ENCODE measurements around the gene ERVFRD-1.
"Not testable (repeated sequence)": the region's sequence is repeated elsewhere in the genome, so short reads cannot be mapped to it uniquely, and the experiment has no call there.

ERVFRD-1 gene

DNA sequence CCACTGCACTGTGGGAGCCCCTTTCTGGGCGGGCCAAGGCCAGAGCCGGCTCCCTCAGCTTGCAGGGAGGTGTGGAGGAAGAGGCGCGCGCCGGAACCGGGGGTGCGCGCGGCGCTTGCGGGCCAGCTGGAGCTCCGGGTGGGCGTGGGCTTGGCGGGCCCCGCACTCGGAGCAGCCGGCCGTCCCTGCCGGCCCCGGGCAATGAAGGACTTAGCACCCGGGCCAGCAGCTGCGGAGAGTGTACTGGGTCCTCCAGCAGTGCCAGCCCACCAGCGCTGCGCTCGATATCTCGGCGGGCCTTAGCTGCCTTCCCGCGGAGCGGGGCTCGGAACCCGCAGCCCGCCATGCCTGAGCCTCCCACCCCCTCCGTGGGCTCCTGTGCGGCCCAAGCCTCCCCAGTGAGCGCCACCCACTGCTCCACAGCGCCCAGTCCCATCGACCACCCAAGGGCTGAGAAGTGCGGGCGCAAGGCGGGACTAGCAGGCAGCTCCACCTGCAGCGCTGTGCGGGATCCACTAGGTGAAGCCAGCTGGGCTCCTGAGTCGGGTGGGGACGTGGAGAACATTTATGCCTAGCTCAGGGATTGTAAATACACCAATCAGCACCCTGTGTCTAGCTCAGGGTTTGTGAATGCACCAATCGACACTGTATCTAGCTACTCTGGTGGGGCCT, 24.2 kb downstream of the ERVFRD-1 start:
- not testable (repeated sequence) for DNase-seq (ENCODE audit: low read depth)

DNA sequence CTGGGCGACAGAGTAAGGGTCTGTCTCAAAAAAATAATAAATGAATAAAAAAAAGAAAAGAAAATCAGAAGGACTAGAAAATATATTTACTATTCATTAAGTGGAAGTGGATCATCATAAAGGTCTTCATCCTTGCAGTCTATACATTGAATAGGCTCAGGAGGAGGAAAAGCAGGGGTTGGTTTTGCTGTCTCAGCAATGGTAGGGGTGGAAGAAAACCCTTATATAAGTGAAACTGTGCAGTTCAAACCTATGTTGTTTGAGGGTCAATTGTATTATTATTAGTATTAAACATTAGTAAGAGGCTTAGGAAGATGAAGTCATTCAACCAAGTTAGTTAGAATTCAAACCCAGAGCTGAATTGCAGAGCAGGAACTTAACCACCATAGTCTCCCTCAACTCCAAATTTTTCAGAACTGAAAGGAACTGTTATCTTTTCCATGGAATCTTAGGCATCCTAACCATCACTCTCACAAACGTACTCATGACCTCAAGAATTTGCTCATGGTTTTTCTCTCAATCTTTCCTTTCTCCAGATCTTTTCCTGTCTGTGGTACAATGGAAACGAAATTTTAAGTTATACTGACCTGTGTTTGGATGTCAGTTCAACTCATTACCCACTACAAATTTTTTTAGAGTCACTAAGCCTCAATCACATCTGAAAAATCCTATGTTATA, 25.6 kb downstream of the ERVFRD-1 start:
- no peak for DNase-seq (ENCODE audit: low read depth)

DNA sequence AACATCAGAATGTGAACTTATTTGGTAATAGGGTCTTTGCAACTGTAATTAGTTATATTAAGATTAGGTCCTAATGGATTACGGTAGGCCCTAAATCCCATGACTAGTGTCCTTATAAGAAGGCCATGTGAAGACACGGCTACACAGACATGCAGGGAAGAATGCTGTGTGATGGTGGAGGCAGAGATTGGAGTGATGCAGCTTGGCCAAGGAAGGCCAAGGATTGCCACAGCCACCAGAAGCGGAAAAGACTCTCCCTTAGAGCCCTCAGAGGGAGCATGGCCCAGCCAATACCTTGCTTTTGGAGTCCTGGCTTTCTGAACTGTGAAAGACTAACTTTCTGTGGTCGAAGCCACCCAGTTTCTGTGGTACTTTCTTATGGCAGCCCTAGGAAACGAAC, 27.6 kb downstream of the ERVFRD-1 start:
- no peak for DNase-seq (ENCODE audit: low read depth)

DNA sequence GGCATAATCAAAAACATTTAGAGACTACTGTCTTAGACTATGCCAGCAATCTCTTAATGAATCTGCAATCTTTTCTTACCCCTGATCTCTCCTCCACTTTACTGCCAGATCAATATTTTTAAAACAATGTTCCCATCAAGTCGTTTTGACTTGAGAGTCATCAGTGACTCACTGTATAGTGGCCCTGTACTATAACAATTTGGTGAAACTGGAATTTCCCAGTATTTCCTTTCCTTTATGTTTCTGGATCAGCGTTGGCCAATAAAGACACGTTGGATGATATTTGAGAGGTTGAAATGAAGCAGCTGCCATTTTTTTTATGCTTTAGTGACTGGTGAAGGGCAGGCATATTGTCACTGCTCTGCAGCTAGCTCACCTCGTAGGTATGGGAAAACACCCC, 28.0 kb downstream of the ERVFRD-1 start:
- no peak for DNase-seq (ENCODE audit: low read depth)

DNA sequence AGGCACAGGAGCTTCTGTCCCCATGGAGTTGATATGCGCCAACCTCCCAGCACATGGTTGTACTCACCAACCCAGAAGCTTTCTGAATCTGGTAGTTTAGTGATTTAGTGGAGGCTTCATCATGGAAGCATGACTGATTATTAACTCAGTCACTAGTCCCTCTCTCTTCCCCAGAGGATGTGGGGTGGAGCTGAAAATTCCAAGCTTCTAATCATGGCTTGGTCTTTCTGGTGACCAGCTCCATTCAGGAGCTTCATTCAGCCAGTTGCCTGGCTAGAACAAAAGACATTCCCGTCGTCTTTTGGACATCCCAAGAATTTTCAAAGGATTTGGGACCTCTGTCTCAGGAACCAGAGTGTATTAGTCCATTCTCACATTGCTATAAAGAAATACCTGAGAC, 31.2 kb downstream of the ERVFRD-1 start:
- no peak for DNase-seq (ENCODE audit: low read depth)

DNA sequence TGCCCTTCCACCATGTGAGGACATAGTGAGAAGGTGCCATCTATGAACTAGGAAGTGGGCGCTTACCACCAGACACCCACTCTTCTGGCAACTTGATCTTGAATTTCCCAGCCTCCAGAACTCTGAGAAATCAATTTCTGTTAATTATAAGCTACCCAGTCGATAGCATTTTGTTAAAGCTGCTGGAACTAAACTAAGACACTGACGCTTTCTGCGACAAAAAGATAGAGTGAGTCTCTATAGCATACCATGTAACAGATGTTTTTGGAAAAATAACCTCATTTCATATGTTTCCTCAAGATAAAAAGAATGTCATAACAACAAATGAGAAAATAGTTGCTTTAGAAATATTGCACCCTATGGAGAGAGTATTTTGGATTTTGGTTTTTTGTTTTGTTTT, 33.3 kb downstream of the ERVFRD-1 start:
- DNase-seq (ENCODE audit: low read depth): no peak

DNA sequence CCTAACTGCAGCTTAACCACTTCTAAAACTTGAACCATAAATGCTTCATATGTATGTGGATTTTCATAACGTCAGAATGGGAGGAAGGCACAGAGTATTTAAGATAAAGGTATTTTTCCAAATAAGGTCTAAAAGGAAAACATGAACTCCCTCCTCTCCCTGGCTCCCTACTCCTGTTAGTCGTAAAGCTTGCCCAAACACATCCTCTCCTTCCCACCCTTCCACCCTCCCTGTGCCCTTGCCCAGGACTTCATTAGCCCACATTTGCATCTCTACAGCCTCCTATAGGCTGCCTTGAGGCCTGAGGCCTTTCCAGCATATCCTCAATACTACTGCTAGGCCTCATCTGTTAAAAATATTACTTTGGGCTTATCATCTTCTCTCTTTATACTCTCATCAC, 35.0 kb downstream of the ERVFRD-1 start:
- DNase-seq (ENCODE audit: low read depth): no peak

DNA sequence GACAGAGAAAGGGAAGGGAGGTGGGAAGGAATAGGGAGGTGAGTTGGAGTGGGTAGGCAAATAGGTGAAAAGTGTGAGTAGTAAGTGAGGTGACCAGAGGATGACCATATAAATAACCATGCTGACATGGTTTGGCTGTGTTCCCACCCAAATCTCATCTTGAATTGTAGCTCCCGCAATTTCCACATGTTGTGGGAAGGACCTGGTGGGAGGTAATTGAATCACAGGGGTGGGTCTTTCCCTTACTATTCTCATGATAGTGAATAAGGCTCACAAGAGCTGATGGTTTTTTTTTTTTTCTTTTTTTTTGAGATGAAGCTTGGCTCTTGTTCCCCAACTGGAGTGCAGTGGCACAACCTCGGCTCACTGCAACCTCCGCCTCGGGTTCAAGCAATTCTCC, 39.4 kb downstream of the ERVFRD-1 start:
- no peak for DNase-seq (ENCODE audit: low read depth)

DNA sequence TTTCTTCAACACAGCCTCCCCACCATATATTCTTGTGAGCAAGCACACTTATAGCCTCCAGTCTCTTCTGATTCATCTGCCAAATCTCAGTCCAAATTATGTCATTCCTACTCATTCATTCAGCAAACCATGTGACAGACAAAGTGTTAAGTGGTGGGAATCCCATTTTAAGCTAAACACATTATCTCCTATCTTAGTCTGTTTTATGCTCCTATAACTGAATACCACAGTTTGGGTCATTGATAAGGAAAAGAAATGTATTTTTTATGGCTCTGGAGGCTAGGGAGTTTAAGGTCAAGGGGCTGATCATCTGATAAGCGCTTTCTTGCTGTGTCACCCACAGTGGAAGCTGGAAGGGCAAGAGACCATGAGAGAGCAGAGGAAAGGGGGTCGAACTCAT, 41.8 kb downstream of the ERVFRD-1 start:
- DNase-seq (ENCODE audit: low read depth): no peak

DNA sequence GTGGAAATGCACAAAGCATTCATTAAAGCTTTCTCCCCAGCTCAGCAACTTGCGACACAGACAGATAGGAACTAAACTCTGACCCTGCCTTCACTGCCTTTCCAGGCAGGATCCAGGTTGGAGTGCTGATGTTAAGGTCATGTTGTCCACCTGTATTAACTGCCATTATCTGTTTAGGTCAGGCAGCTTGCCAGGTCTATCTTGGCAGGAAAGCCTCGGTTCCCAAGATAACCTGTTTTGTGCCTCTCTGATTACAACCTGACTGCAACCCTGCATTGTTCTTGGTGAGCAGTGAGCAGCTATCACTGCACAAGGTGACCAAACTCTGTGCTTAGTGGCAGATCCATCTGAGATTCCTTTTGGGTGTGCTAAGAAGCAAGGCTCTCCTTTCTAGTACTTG, 44.2 kb downstream of the ERVFRD-1 start:
- DNase-seq (ENCODE audit: low read depth): no peak

DNA sequence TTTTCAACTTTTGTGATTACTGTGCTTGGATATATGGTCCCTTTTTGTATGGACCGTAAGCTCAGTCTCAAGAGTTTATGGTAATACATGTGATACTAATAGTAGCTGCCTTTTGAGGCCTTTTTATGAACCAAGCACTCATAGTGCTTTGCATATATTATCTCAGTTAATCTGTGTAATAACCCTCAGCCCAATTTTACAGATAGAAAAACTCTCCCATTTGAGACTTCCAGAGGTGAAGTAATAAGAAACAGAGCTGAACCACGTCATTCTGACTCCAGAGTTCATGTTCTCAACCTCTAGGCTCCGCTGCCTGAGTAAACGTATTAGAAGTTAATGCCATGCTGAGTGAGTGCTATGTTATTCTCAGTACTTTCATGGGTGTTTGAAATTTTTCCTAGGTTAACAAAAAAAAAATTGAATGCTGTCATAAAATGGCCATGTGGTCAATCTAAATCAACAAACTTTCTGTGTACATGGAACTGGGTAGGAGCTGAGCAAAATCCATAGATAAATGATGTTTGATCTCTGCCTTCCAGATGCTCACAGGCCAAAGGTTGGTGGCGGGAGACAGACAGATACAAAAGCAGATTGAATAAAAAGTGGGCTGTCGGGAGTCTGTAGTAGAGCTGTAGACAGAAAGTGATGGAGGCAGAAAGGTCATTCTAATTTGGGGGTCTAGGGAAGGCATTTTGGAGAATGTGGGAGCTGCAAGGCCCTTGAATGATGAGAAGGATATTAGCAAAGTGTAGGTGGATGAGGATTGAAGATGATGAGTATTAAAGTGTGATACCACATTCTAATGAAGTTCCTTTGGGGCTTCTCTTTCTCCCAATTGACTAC, 44.8 kb downstream of the ERVFRD-1 start:
- no peak for DNase-seq (ENCODE audit: low read depth)

DNA sequence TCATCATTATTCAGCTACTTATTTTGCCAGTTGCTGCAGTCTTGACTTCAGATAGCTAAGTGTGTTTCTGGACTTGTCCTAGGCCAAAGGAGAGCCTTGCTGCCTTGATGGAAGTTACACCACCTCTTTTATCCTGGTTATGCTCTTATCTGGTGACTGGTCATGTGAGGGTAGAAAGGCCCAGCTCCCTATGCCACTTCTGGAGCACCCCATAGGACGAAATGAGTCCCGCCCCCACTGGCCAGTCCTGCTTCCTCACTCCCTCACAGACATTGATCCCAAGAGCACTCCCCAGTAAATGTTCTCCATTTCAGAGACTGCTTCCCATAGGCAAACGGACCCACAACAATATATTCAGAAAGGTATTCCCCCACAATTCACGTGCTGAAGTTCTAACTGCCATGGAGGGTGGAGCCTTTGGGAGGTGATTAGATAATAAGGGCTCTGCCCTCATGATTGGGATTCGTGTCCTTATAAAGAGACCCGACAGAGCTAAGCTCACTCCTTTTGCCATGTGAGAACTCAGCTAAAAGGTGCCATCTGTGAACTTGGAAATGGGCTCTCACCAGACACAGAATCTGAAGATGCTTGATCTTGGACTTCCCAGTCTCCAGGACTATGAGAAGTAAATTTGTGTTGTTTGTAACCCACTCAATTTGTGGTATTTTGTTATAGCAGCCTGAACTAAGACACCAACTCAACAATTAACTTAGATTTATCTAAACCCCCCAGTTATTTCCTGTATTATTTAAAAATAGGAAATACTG, 45.9 kb downstream of the ERVFRD-1 start:
- no peak for DNase-seq (ENCODE audit: low read depth)

DNA sequence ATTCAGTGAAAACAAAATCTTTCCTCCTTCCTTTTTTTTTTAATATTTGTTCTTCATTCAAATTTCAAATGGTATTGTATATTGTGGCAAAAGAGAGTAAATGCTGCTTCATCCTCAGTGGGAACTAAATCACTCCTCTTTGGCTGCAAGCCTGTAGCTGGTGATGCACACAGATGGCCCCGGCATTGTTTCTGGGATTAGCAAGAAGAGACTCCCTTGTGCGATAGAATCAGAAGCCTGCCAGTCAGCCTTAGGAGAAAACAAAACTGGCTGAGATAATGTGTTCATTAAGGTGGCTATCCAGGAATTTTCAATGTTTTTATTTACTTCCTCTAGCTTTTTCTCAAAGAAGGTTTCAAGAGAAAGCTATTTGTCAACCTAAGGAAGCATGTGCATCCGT, 46.7 kb downstream of the ERVFRD-1 start:
- no peak for DNase-seq (ENCODE audit: low read depth)

DNA sequence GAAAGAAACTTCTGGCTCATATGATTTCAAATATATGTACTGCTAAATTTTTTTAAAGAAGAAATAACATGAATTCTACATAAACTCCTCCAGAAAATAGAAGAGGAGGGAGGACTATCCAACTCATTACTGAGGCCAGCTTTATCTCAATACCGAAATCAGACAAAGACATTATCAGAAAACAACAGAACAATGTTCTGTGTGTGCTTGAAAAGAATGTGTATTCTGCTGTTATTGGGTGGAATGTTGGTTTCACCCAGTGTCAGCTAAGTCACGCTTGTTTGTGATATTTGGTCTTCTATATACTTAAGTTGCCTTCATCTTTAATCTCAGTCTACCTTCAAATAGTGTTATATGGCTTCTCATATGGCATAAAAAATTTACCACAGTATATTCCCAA, 48.8 kb downstream of the ERVFRD-1 start:
- DNase-seq (ENCODE audit: low read depth): no peak

DNA sequence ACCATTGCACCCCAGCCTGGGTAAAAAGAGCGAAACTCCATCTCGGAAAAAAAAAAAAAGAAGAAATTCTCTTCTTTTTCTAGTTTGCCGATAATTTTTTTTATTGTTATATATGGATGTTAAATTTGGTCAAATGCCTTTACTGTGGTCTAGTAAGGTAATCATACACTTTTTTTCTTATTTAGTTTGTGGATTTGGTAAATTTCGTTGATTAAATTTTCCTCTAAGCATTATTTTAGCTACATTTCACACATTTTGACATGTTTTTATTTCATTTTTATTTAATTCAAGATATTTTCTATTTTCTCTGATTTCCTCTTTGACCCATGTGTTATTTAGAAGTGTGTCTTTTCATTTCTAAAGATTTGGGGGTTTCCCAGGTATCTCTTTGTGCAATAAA, 49.4 kb downstream of the ERVFRD-1 start:
- DNase-seq (ENCODE audit: low read depth): no peak

DNA sequence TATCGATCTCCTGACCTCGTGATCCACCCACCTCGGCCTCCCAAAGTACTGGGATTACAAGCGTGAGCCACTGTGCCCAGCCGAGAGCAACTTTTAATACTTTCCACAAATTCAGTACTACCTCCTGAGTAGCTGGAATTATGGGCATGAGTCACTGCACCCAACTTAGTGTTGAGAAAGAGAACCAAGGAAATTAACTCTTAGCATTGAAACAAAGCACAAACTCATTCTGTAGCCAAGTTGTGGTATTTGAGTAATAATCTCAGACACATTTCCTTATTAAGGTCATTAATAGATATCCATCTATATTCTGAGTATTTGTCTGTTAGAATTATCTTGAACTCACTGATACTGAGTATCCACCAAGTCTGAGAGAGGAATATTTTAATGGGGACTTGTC, 53.1 kb downstream of the ERVFRD-1 start:
- DNase-seq (ENCODE audit: low read depth): no peak

DNA sequence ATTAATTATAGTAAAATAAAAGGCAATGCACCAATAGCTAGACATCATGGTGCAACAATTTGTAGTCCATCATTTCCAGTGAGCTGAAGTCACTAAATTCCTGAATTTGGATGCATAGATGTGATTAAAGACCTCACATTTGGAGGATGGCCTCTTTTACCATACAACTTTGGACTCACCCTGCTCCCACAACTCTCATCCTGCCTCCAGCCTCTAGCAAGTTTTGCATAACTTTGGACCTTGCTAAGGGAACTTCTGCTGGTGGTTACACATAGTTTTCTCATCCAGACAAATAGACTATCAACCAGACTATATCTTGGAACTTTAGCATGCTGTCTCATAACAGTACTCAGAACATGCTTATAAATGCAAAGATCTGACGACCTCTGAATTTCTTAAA, 54.7 kb downstream of the ERVFRD-1 start:
- no peak for DNase-seq (ENCODE audit: low read depth)

DNA sequence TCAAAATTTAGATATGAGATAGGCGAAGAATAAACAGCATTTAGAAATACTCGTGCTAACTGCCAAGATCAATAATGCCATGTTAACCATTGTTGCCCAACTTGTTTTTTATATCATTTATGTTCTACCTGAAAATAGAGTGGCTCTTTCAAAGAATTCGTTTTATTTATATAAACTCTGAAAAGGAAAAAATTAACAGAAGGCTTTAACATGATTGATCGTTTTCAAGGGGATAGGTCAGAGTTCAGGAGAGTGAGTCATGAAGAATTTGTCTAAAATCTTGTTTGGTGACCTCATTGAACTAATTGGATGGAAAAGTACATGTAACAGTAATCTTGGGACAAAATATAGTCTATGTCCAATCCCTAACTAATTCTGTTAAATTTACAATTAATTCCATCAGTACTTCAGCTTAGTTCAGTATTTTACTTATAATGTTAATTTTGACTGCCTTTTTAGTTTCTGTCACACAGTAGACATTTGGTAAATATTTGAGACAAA, 56.3 kb downstream of the ERVFRD-1 start:
- DNase-seq (ENCODE audit: low read depth): no peak

DNA sequence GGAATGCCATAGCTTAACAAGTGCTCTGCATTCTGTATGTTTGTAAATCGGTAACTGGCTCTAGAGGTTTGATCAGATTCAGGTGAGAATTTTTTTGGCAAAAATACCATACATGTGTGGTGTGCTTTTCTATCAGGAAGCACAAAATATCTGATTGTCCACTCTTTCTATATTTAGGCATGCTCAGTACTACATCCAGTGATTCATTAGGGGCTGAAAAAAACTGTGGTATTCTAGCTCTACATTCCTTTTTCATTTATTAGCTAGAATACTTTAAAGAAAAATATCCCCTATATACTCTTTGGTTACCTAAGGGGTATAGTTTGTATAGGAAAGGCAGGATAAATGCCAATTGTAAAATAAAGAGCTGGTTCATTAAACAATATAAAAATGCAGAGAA, 56.8 kb downstream of the ERVFRD-1 start:
- no peak for DNase-seq (ENCODE audit: low read depth)

DNA sequence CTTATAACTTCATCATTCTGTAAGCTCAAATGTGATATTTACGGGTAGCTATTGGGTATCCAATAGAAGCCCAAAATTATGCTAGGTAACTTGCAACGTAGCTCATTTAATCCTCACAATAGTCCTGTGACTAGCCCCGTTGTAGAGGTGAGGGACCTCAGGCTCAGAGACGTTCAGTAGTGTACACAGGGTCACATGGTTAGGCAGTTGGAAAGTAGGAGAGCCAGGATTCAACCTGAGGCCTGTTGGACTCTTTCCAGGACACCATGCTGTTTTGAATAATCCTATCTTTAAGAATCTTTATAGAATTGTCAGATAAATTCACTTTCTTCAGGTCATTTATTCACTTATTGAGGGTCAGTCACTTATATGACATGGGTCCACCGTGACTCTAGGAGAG, 58.2 kb downstream of the ERVFRD-1 start:
- no peak for DNase-seq (ENCODE audit: low read depth)
